Nephron progenitor cell (in vitro differentiated cells): ENCODE data around the gene CHRNB4.

ENCODE experiments used
- DNase-seq: peaks from one replicate; pipeline ENCODE4 v3.0.0; 2021
- H3K27ac Mint-ChIP-seq: 2 replicates; pipeline ENCODE4 v1.8.0; 2021; ENCODE audit warnings: mild to moderate bottlenecking, moderate library complexity, mixed read lengths
- H3K27me3 Mint-ChIP-seq: 2 replicates; pipeline ENCODE4 v1.8.0; 2021; ENCODE audit warnings: mild to moderate bottlenecking, low read depth, mixed read lengths; ENCODE audit not compliant: poor library complexity
- H3K36me3 Mint-ChIP-seq: 2 replicates; pipeline ENCODE4 v1.8.0; 2021; ENCODE audit warnings: low read depth, mixed read lengths
- H3K4me1 Mint-ChIP-seq: 2 replicates; pipeline ENCODE4 v1.8.0; 2021; ENCODE audit warnings: mixed read lengths
- H3K4me3 Mint-ChIP-seq: 2 replicates; pipeline ENCODE4 v1.8.0; 2021; ENCODE audit warnings: mild to moderate bottlenecking, moderate library complexity, mixed read lengths
- H3K9me3 Mint-ChIP-seq: 2 replicates; pipeline ENCODE4 v1.8.0; 2021; ENCODE audit warnings: mild to moderate bottlenecking, moderate library complexity, mixed read lengths
- TF ChIP-seq, protein P1 (sequence below): fragments of 200-600 bp; sonication (generic); IDR thresholded peaks from 2 replicates; pipeline ENCODE4 v1.5.0; 2021; ENCODE audit warnings: antibody characterized with exemption

CHRNB4 gene

DNA sequence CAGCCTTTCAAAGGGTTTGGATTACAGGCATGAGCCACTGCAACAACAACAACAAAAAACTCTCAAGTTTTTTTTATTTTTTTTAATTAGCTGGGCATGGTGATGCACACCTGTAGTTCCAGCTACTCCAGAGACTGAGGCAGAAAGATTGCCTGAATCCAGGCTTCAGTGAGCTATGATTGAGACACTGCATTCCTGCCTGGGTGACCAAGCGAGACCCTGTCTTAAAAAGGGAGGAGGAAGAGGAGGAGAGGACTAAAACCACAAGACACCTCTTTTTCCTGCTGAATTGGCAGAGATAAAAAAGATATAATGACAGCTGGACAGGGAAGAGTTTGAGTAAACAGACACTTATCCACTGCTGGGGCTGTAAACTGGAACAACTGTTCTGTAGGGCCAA lies 22.7 kb upstream of the CHRNB4 start:
- peak overlapping the region; percentile 76 for H3K27ac Mint-ChIP-seq
- H3K27me3 Mint-ChIP-seq: peaks cover 30% of the 10 kb centered on the region
- peak; percentile 18 for DNase-seq
- TF ChIP-seq, protein P1, sequence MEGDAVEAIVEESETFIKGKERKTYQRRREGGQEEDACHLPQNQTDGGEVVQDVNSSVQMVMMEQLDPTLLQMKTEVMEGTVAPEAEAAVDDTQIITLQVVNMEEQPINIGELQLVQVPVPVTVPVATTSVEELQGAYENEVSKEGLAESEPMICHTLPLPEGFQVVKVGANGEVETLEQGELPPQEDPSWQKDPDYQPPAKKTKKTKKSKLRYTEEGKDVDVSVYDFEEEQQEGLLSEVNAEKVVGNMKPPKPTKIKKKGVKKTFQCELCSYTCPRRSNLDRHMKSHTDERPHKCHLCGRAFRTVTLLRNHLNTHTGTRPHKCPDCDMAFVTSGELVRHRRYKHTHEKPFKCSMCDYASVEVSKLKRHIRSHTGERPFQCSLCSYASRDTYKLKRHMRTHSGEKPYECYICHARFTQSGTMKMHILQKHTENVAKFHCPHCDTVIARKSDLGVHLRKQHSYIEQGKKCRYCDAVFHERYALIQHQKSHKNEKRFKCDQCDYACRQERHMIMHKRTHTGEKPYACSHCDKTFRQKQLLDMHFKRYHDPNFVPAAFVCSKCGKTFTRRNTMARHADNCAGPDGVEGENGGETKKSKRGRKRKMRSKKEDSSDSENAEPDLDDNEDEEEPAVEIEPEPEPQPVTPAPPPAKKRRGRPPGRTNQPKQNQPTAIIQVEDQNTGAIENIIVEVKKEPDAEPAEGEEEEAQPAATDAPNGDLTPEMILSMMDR: no peak
- peaks cover 91% of the 10 kb centered on the region for H3K4me1 Mint-ChIP-seq
- H3K4me3 Mint-ChIP-seq: peak overlapping the region; percentile 19
- H3K36me3 Mint-ChIP-seq: no peaks in the 10 kb centered on the region
- peaks cover 3% of the 10 kb centered on the region for H3K9me3 Mint-ChIP-seq

DNA sequence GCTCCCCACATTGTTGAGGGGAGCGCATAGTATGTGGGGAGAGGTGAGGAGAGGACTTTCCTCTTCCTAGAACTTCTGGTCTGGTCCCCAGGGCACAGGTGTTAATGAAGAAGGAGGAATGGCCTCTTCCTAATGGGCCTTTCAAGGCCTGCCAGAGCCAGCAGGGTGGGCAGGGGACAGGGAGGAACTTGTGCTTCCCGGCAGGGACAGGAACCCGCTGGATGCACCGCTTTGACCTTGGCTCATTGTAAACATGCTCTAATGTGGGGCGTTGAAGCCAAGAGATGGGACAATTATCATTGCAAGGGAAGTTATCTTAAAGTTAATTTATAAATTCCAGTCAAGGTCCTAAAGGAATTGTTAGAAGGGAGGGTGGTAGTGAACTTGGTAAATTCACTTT lies 21.0 kb upstream of the CHRNB4 start:
- TF ChIP-seq, protein P1: no peak
- DNase-seq: no peak
- Mint-ChIP-seq H3K4me3 (peak overlapping the region; percentile 14), H3K9me3 (peaks cover 3% of the 10 kb centered on the region), H3K27me3 (peaks cover 25% of the 10 kb centered on the region), H3K4me1 (peaks cover 79% of the 10 kb centered on the region), H3K36me3 (no peaks in the 10 kb centered on the region), H3K27ac (no peak overlapping the region)

DNA sequence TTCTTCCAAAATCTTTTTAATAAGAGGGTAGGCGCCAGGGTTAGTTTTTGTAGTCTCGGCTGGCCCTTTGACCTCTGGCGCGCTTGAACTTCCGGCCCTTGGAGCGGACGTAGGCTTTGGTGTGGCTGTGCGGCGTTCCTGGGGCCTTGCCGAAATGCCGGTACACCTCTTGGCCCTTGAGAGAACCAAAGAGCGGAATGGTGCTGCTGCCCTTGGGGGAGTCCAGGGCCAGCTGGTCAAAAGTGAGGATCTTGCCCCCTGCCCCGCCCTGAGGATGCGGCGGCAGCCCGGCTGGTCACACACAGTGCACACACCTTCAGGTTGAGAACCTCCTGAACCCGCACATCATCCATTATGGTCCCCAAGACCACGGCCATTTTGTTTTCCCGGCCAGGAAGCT lies 20.0 kb upstream of the CHRNB4 start:
- Mint-ChIP-seq H3K4me1 (peaks cover 77% of the 10 kb centered on the region), H3K27ac (no peak overlapping the region), H3K27me3 (peaks cover 27% of the 10 kb centered on the region), H3K4me3 (no peak overlapping the region), H3K9me3 (peaks cover 1% of the 10 kb centered on the region), H3K36me3 (no peaks in the 10 kb centered on the region)
- TF ChIP-seq, protein P1: no peak
- DNase-seq: no peak

DNA sequence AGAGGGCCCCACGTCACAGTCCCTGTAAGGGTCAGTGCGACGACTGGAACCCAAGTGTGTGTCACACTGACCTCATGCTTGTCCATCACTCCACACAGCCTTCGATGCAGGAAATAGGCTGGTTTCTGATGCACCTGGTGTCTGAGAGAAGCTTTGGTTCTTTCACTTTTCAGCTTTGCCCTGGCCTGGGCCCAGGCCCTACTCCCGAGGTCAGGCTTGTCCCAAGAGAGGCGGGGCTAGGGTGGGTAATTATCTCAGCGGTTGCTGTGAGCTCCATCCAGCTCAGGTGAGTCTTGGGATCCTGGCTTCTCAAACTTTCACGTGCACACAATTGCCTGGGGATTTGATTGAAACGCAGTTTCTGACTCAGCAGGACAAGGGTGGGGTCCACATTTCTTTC lies 19.6 kb upstream of the CHRNB4 start:
- Mint-ChIP-seq H3K4me3 (no peak overlapping the region), H3K27ac (no peak overlapping the region), H3K27me3 (peaks cover 23% of the 10 kb centered on the region), H3K4me1 (peaks cover 73% of the 10 kb centered on the region), H3K9me3 (no peaks in the 10 kb centered on the region), H3K36me3 (no peaks in the 10 kb centered on the region)
- no peak for DNase-seq
- TF ChIP-seq, protein P1: no peak

DNA sequence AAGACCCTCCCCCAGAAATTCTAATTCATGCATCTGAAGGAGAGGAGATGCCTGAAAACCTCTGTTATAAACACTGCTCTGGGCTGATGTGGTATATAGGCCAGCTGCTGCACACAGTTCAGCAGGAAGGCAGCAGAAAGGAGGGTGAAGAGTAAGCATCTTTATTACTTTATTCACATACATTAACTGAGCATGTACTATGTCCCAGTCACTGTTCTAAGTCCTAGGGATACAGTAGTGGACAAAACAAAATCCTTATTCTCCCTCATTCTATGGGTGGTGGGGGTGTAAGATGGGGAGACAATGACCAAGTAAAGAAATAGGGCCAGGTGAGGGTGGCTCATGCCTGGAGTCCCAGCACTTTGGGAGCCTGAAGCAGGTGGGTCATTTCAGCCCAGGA lies 17.8 kb upstream of the CHRNB4 start:
- H3K4me1 Mint-ChIP-seq: peaks cover 62% of the 10 kb centered on the region
- TF ChIP-seq, protein P1: no peak
- no peaks in the 10 kb centered on the region for H3K36me3 Mint-ChIP-seq
- no peak for DNase-seq
- peaks cover 28% of the 10 kb centered on the region for H3K27me3 Mint-ChIP-seq
- no peak overlapping the region for H3K4me3 Mint-ChIP-seq
- no peaks in the 10 kb centered on the region for H3K9me3 Mint-ChIP-seq
- H3K27ac Mint-ChIP-seq: no peak overlapping the region

DNA sequence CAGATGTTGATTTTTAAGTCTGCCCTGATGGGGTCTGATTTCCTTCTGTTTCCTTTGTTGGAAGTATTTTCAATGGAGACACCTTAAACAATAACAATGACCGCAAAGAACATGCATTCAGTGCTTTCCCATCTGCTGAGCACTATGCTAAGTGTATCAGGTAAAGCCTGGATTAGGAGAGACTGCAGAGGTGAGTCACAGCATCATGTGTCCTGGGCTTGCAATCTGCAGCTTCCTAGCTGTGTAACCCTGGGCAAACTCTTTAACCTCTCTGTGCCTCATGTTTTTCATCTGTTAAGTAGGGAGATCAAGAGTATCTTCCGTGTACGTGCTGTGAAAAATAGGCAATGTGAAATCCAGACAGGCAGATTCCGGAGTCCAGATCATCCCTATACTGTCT lies 13.3 kb upstream of the CHRNB4 start:
- Mint-ChIP-seq H3K27me3 (peaks cover 36% of the 10 kb centered on the region), H3K9me3 (no peaks in the 10 kb centered on the region), H3K36me3 (no peaks in the 10 kb centered on the region), H3K4me3 (no peak overlapping the region), H3K4me1 (peaks cover 46% of the 10 kb centered on the region), H3K27ac (no peak overlapping the region)
- TF ChIP-seq, protein P1: no peak
- DNase-seq: no peak
